Endothelial cell of umbilical vein (primary cell): ENCODE measurements around the gene COMMD10. TPM values are rescaled to one million over a fixed set of nuclear protein-coding genes. Genes with fewer than 3 reads are reported as not detected.

Source experiments
- BruUV-seq: library from RNA; stranded (reverse); fragments of 400-500 nt; replicated peaks from 2 replicates; lab custom pipeline; 2021; lab: Mats Ljungman, UMichigan
- CTCF ChIA-PET: fragments of 300-600, 350-600 bp; sonication (Branson Sonifier 250); formaldehyde crosslinking; loops from one replicate; lab custom pipeline; 2021; ENCODE audit warnings: antibody characterized with exemption, inconsistent platforms; lab: Charles Lee
- POLR2A ChIA-PET: fragments of 300-600, 350-600 bp; sonication (Branson Sonifier 250); formaldehyde crosslinking; loops from one replicate; lab custom pipeline; 2021; ENCODE audit warnings: antibody characterized with exemption, inconsistent platforms; lab: Charles Lee
- DNase-seq: peaks from one replicate; pipeline ENCODE4 v3.0.0-alpha.2; 2011; ENCODE audit warnings: low read depth, low spot score
- FAIRE-seq: peaks from 2 replicates; lab custom pipeline; 2011; peaks lifted over from hg19 to GRCh38; lab: Jason Lieb, UNC
- H2AFZ ChIP-seq: 2 replicates; pipeline ENCODE4 v1.6.0; 2012; ENCODE audit warnings: low read depth, low read length, control low read depth, inconsistent platforms
- H3K27ac ChIP-seq: 2 replicates; pipeline ENCODE4 v1.5.1; 2011; ENCODE audit warnings: low read depth, mild to moderate bottlenecking, control low read depth, low read length, moderate library complexity; ENCODE audit not compliant: insufficient read depth
- H3K27me3 ChIP-seq, 2 experiments: 2 replicates each; pipeline versions ENCODE4 v1.6.0 to v1.6.1; 2011; ENCODE audit warnings: low read length in 2 of 2, mixed read lengths in 1 of 2; ENCODE audit not compliant: control insufficient read depth in 2 of 2, insufficient read depth in 2 of 2
- H3K36me3 ChIP-seq, 2 experiments: 2 replicates in 1 of 2; 3 replicates in 1 of 2; pipeline ENCODE4 v1.5.1; 2011; ENCODE audit warnings: low read length in 2 of 2, mild to moderate bottlenecking in 1 of 2, moderate library complexity in 1 of 2; ENCODE audit not compliant: control insufficient read depth in 2 of 2, insufficient read depth in 2 of 2; ENCODE audit errors: extremely low read depth in 1 of 2
- H3K4me1 ChIP-seq: 3 replicates; pipeline ENCODE4 v1.5.1; 2011; ENCODE audit warnings: mild to moderate bottlenecking, low read length; ENCODE audit not compliant: control insufficient read depth, insufficient read depth; ENCODE audit errors: extremely low read depth
- H3K4me2 ChIP-seq: 2 replicates; pipeline ENCODE4 v1.6.1; 2011; ENCODE audit warnings: low read length, control low read depth, mixed read lengths; ENCODE audit not compliant: insufficient read depth
- H3K4me3 ChIP-seq, 3 experiments: fragments of 200-600 bp in 1 of 3; sonication (generic), shearing (Covaris generic) in 1 of 3; replicated peaks in 1 of 3; 2 replicates each; pipeline ENCODE4 v1.5.1; 2011 to 2016; ENCODE audit warnings: control low read depth in 3 of 3, low read length in 3 of 3, mild to moderate bottlenecking in 2 of 3, inconsistent platforms in 1 of 3, low read depth in 1 of 3, moderate library complexity in 1 of 3; ENCODE audit not compliant: insufficient read depth in 1 of 3
- H3K79me2 ChIP-seq: 2 replicates; pipeline ENCODE4 v1.6.0; 2012; ENCODE audit warnings: low read length, inconsistent platforms; ENCODE audit not compliant: control insufficient read depth, insufficient read depth
- H3K9ac ChIP-seq: replicated peaks from 2 replicates; pipeline ENCODE3; 2011; ENCODE audit warnings: low read length, control low read depth; ENCODE audit not compliant: insufficient read depth; ENCODE audit errors: extremely low read depth
- H3K9me1 ChIP-seq: replicated peaks from 3 replicates; pipeline ENCODE4 v1.6.0; 2011; ENCODE audit warnings: mild to moderate bottlenecking, low read length; ENCODE audit not compliant: control insufficient read depth, insufficient read depth; ENCODE audit errors: extremely low read depth
- H3K9me3 ChIP-seq: replicated peaks from 2 replicates; pipeline ENCODE4 v1.5.1; 2012; ENCODE audit warnings: low read length, inconsistent platforms; ENCODE audit not compliant: control insufficient read depth, insufficient read depth
- H4K20me1 ChIP-seq: replicated peaks from 2 replicates; pipeline ENCODE3; 2011; ENCODE audit warnings: mild to moderate bottlenecking, low read length; ENCODE audit not compliant: control insufficient read depth, insufficient read depth; ENCODE audit errors: extremely low read depth
- EZH2 ChIP-seq: IDR thresholded peaks from 2 replicates; pipeline ENCODE4 v1.6.1; 2012; ENCODE audit warnings: borderline replicate concordance, low read depth, mild to moderate bottlenecking, moderate library complexity, low read length, inconsistent platforms; ENCODE audit not compliant: severe bottlenecking
- FOS ChIP-seq: IDR thresholded peaks from 2 replicates; pipeline ENCODE4 v1.6.1; 2011; ENCODE audit warnings: mild to moderate bottlenecking, low read length, moderate library complexity, borderline replicate concordance; ENCODE audit not compliant: insufficient read depth
- GATA2 ChIP-seq: IDR thresholded peaks from 2 replicates; pipeline ENCODE4 v1.7.0; 2011; ENCODE audit warnings: low read depth, mild to moderate bottlenecking, moderate library complexity, mixed read lengths, low read length; ENCODE audit not compliant: insufficient read length, insufficient read depth
- JUN ChIP-seq: IDR thresholded peaks from 2 replicates; pipeline ENCODE4 v1.6.1; 2011; ENCODE audit warnings: borderline replicate concordance, low read depth; ENCODE audit not compliant: insufficient read length, insufficient read depth
- MYC ChIP-seq: IDR thresholded peaks from one replicate; pipeline ENCODE4 v1.6.1; 2011; ENCODE audit warnings: mild to moderate bottlenecking, low read depth, low read length
- POLR2A ChIP-seq: IDR thresholded peaks from 2 replicates; pipeline ENCODE4 v1.6.1; 2012; ENCODE audit warnings: low read depth, mild to moderate bottlenecking, control low read depth, low read length
- POLR2AphosphoS5 ChIP-seq: IDR thresholded peaks from 2 replicates; pipeline ENCODE4 v1.6.1; 2012; ENCODE audit warnings: low read depth, mild to moderate bottlenecking, control low read depth, low read length, moderate library complexity; ENCODE audit not compliant: insufficient read depth
- dilution Hi-C: fragments of 300-500 bp; cut with MboI; formaldehyde crosslinking; loops from one replicate; pipeline ENCODE4 v1.15.0; 2019; ENCODE audit warnings: low sequenced_read_pairs; ENCODE audit not compliant: extremely low pct_ligation_motif_present
- intact Hi-C: fragments of 100-400 bp; cut with micrococcal nuclease; formaldehyde crosslinking; loops from one replicate; pipeline ENCODE4 v1.10.0; 2022
- polyA plus RNA-seq, 4 experiments: library from polyadenylated mRNA; depleted of rRNA in 3 of 4; stranded (reverse) in 3 of 4; unstranded in 1 of 4; fragments of >200 nt; gene quantifications; 2 replicates each; pipeline versions ENCODE4 v1.2.1 to v1.2.3, GENCODE V29; 2011 to 2012; ENCODE audit warnings: missing spikeins in 1 of 4
- total RNA-seq: library from RNA; stranded (reverse); gene quantifications from 2 replicates; pipeline ENCODE4 v1.2.3, GENCODE V29; 2021
- TF ChIP-seq, protein P1 (sequence below), 2 donors: IDR thresholded peaks; 1 replicate in 1 of 2; 2 replicates in 1 of 2; pipeline ENCODE4 v1.5.1; 2011; ENCODE audit warnings: low read length in 2 of 2, mild to moderate bottlenecking in 2 of 2, moderate library complexity in 2 of 2, control low read depth in 1 of 2, inconsistent platforms in 1 of 2, low read depth in 1 of 2; ENCODE audit not compliant: insufficient read depth in 1 of 2; ENCODE audit errors: extremely low read depth in 1 of 2
- TF ChIP-seq, protein P2 (sequence below): IDR thresholded peaks from 2 replicates; pipeline ENCODE4 v1.6.1; 2011; ENCODE audit not compliant: insufficient read depth, insufficient read length

Gene COMMD10
- total and polyA plus RNA-seq, 2 donors (not counting 3 experiments of a cell fraction or from before 2014, with no cell fraction given): 12.5 to 27.0 TPM

DNA sequence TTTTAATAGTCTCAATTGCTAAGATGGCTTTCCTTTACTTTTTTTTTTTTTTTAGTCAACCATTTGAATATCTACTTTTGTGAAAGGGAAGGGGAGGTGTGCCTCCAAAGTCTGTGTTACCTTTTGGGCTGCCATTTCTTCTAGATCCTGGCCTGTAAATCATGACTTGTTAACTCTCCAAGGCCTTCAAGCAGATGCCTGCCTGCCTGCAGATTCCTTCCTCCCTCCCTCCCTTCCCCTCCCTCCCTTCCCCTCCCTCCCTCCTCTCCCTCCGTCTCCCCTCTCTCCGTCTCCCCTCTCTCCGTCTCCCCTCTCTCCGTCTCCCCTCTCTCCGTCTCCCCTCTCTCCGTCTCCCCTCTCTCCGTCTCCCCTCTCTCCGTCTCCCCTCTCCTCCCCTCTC is 73.1 kb downstream of the COMMD10 start:
- H3K9ac ChIP-seq: no peak overlapping the region
- no peaks in the 10 kb centered on the region for H3K9me3 ChIP-seq
- no TSS peak for BruUV-seq
- no peaks in the 10 kb centered on the region for H3K9me1 ChIP-seq
- CTCF ChIA-PET: no interaction called here
- intact Hi-C loops (no loop called here), dilution Hi-C loops (no loop called here)
- H3K27me3 ChIP-seq: no peaks in the 10 kb centered on the region
- POLR2A ChIA-PET: interaction anchor here (0.7 kb wide), 1 partner anchor 559 kb away, joined by 4 read pairs; no protein-coding TSS in a partner anchor
- H2AFZ ChIP-seq: no peak overlapping the region
- H3K36me3 ChIP-seq: no peaks in the 10 kb centered on the region
- TF ChIP-seq EZH2: no peak
- no peak for TF ChIP-seq GATA2
- TF ChIP-seq, protein P1, sequence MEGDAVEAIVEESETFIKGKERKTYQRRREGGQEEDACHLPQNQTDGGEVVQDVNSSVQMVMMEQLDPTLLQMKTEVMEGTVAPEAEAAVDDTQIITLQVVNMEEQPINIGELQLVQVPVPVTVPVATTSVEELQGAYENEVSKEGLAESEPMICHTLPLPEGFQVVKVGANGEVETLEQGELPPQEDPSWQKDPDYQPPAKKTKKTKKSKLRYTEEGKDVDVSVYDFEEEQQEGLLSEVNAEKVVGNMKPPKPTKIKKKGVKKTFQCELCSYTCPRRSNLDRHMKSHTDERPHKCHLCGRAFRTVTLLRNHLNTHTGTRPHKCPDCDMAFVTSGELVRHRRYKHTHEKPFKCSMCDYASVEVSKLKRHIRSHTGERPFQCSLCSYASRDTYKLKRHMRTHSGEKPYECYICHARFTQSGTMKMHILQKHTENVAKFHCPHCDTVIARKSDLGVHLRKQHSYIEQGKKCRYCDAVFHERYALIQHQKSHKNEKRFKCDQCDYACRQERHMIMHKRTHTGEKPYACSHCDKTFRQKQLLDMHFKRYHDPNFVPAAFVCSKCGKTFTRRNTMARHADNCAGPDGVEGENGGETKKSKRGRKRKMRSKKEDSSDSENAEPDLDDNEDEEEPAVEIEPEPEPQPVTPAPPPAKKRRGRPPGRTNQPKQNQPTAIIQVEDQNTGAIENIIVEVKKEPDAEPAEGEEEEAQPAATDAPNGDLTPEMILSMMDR (IDR thresholded peaks at IDR 0.05; ENCODE audit: extremely low read depth in 1 of 2, insufficient read depth in 1 of 2, low read depth in 1 of 2, low read length in 2 of 2): no peak
- no peak for TF ChIP-seq POLR2AphosphoS5
- DNase-seq (no peak), FAIRE-seq (no peak)
- H3K4me2 ChIP-seq: no peak overlapping the region
- H3K79me2 ChIP-seq: peaks cover 2% of the 10 kb centered on the region
- H3K4me3 ChIP-seq: no peak overlapping the region
- H3K27ac ChIP-seq: no peak overlapping the region
- H3K4me1 ChIP-seq: no peaks in the 10 kb centered on the region
- no peaks in the 10 kb centered on the region for H4K20me1 ChIP-seq

DNA sequence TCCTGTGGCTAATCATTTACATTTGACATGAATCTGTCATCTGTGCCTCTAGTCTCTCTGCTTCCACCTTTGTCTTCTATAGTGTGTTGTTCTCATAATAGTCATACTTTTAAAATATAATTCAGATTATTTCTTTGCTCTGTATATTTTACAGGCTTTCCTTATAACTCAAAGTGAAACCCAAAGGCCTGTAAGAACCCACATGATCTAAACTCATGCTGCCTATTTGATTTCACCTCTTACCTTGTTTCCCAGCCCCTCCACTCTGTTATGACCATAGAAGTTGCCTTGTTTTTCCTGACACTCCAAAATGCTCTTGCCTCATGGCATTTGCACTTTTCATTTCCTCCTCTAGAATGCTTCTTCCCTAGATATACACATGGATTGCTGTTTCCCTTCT is 74.2 kb downstream of the COMMD10 start:
- intact Hi-C loops (no loop called here), dilution Hi-C loops (no loop called here)
- no peaks in the 10 kb centered on the region for H3K36me3 ChIP-seq
- DNase-seq: no peak
- no peak for TF ChIP-seq GATA2
- TF ChIP-seq, protein P2, sequence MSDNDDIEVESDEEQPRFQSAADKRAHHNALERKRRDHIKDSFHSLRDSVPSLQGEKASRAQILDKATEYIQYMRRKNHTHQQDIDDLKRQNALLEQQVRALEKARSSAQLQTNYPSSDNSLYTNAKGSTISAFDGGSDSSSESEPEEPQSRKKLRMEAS: no peak
- no peak for TF ChIP-seq EZH2
- no peak for TF ChIP-seq JUN
- TF ChIP-seq FOS: no peak
- TF ChIP-seq POLR2AphosphoS5: no peak
- TF ChIP-seq, protein P1 (IDR thresholded peaks at IDR 0.05; ENCODE audit: extremely low read depth in 1 of 2, insufficient read depth in 1 of 2, low read depth in 1 of 2, low read length in 2 of 2): no peak
- TF ChIP-seq MYC: no peak
- no peak for TF ChIP-seq POLR2A
- FAIRE-seq: no peak
- CTCF ChIA-PET: no interaction called here
- no peaks in the 10 kb centered on the region for H3K4me1 ChIP-seq
- no peak overlapping the region for H3K9ac ChIP-seq
- no peaks in the 10 kb centered on the region for H4K20me1 ChIP-seq
- no peaks in the 10 kb centered on the region for H3K27me3 ChIP-seq
- H3K9me3 ChIP-seq: no peaks in the 10 kb centered on the region
- no peak overlapping the region for H3K4me2 ChIP-seq
- no peaks in the 10 kb centered on the region for H3K9me1 ChIP-seq
- POLR2A ChIA-PET: no interaction called here
- no TSS peak for BruUV-seq
- no peak overlapping the region for H2AFZ ChIP-seq
- no peak overlapping the region for H3K27ac ChIP-seq
- no peak overlapping the region for H3K4me3 ChIP-seq
- peaks cover 2% of the 10 kb centered on the region for H3K79me2 ChIP-seq
